AG04450 (cell line): ENCODE measurements around the gene IRF2BP2. TPM values are rescaled to one million over a fixed set of nuclear protein-coding genes. Genes with fewer than 3 reads are reported as not detected.

Experiments used
- CTCF ChIA-PET: fragments of 300-600, 350-600 bp; formaldehyde crosslinking; extraction: SDS; loops from one replicate; lab custom pipeline; 2022; ENCODE audit warnings: antibody characterized with exemption, inconsistent platforms; lab: Charles Lee
- POLR2A ChIA-PET: fragments of 350-600 bp; formaldehyde crosslinking; extraction: SDS; loops from one replicate; lab custom pipeline; 2021; ENCODE audit warnings: antibody characterized with exemption, inconsistent platforms; lab: Yijun Ruan, JAX
- DNase-seq: peaks from one replicate; pipeline ENCODE4 v3.0.0-alpha.2; 2011; ENCODE audit warnings: low read depth, low spot score
- H3K27ac ChIP-seq: one replicate; pipeline ENCODE4 v1.5.1; 2012; ENCODE audit warnings: low read depth, low read length, control low read depth
- H3K27me3 ChIP-seq: one replicate; pipeline ENCODE4 v1.6.0; 2012; ENCODE audit warnings: low read length; ENCODE audit not compliant: control insufficient read depth, insufficient read depth
- H3K4me3 ChIP-seq: 2 replicates; pipeline ENCODE4 v1.5.1; 2011; ENCODE audit warnings: mild to moderate bottlenecking, low read depth, low read length, control low read depth
- H3K9me3 ChIP-seq: 2 replicates; pipeline ENCODE4 v1.5.1; 2012; ENCODE audit warnings: low read length; ENCODE audit not compliant: control insufficient read depth, insufficient read depth
- CTCF ChIP-seq: IDR thresholded peaks from 2 replicates; pipeline ENCODE4 v1.5.1; 2011; ENCODE audit warnings: low read depth, low read length, control low read depth, inconsistent platforms
- polyA plus RNA-seq: library from polyadenylated mRNA; depleted of rRNA; stranded (reverse); fragments of >200 nt; gene quantifications from 2 replicates; pipeline ENCODE4 v1.2.3, GENCODE V29; 2011

IRF2BP2 gene
- polyA plus RNA-seq, 1 experiment, result 20.3 TPM

- no peak for TF ChIP-seq CTCF
- Histone ChIP-seq H3K27me3 (no peaks in the 10 kb centered on the region), H3K27ac (peak overlapping the region; percentile 78), H3K9me3 (peaks cover 3% of the 10 kb centered on the region; the same call in 1 of the 2 replicates), H3K4me3 (peak overlapping the region; percentile 79)
- CTCF ChIA-PET, result interaction anchor here (3.0 kb wide), 1 partner anchor 109 kb away, joined by 15 read pairs; no protein-coding TSS in a partner anchor
- no peak for DNase-seq
- POLR2A ChIA-PET, result interaction anchor here (1.1 to 5.9 kb wide), 5 partner anchors 9 to 122 kb away, joined by 3 to 79 read pairs (median 5); no protein-coding TSS in a partner anchor
These were observed 877 bp downstream of the IRF2BP2 start for GRCh38 chr1:234608911-234609690.

GRCh38 chr1:234608025-234608910, 1.7 kb downstream of the IRF2BP2 start:
- no peaks in the 10 kb centered on the region for H3K27me3 ChIP-seq
- ChIA-PET CTCF (no interaction called here), POLR2A (no interaction called here)
- peak overlapping the region; percentile 93 for H3K27ac ChIP-seq
- peak overlapping the region; percentile 79 for H3K4me3 ChIP-seq
- no peak for TF ChIP-seq CTCF
- H3K9me3 ChIP-seq, result peaks cover 3% of the 10 kb centered on the region; the same call in 1 of the 2 replicates
- DNase-seq, result no peak

DNA sequence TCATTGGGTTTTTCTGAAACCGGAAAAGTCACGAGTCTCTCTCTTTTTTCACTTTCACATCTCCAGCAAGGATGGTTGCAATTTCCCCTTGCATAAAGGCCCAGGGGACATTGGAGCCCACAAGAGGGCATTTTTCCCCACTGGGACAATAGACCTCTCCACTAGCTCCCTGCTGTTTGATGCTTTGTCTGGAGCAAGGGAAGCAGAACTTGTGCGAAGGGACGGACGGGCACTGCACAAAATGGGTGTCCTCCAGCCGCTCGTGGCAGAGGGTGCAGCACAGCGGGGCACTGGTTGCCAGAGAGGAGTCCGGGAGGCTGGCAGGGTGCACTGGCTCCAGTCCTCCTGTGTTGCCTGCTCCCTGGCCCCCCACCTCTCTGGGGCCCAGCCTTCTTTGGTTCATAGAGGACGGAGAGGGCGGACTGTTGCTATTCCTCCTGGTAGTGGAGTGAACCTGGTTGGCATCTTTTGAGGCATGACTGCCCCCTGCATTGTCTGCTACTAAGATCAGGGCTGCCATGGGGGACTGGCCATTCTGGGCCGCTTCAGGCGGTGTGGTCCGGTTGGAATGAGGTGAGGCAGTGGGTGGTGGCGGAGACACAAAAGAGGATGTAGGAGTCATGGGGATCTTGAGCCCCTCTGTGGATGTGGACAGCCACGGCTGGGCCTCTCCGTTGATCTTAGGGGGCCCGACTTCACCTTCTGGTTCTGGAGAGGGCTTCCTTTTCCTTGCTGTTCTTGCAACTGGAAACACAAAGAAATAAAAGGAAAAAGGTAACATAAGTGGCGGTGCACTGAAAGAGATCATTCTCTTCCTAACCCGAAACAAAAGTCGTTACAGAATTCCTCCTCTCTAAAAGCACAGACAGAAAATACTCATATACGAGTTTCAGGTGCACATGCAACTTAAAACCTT, 2.6 kb downstream of the IRF2BP2 start:
- Histone ChIP-seq H3K4me3 (peak overlapping the region; percentile 79), H3K9me3 (peaks cover 3% of the 10 kb centered on the region; the same call in 1 of the 2 replicates), H3K27ac (peak overlapping the region; percentile 93), H3K27me3 (no peaks in the 10 kb centered on the region)
- no peak for DNase-seq
- CTCF ChIA-PET, result no interaction called here
- peak; percentile 33 for TF ChIP-seq CTCF
- POLR2A ChIA-PET, result no interaction called here

DNA sequence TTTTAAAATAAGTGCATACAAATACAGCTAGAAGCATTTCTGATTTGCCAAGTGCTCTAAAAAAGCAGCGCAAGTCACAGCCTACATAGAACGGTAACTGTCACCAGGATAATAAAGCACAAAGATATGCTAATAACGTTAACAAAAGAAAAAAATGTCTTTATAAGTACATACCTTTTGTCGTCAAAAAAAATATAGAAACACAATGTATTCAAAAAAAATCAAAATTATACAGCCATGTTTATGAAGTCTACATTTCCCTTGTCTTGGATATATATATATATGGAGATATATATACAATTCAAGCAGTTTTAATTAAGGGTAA, 3.2 kb downstream of the IRF2BP2 start:
- H3K9me3 ChIP-seq, result peaks cover 3% of the 10 kb centered on the region; the same call in 1 of the 2 replicates
- no peaks in the 10 kb centered on the region for H3K27me3 ChIP-seq
- ChIA-PET POLR2A (no interaction called here), CTCF (no interaction called here)
- H3K27ac ChIP-seq, result peak overlapping the region; percentile 65
- peak overlapping the region; percentile 79 for H3K4me3 ChIP-seq
- TF ChIP-seq CTCF, result no peak
- DNase-seq, result no peak
